ENCODE measurements around the gene IBSP.

DNA sequence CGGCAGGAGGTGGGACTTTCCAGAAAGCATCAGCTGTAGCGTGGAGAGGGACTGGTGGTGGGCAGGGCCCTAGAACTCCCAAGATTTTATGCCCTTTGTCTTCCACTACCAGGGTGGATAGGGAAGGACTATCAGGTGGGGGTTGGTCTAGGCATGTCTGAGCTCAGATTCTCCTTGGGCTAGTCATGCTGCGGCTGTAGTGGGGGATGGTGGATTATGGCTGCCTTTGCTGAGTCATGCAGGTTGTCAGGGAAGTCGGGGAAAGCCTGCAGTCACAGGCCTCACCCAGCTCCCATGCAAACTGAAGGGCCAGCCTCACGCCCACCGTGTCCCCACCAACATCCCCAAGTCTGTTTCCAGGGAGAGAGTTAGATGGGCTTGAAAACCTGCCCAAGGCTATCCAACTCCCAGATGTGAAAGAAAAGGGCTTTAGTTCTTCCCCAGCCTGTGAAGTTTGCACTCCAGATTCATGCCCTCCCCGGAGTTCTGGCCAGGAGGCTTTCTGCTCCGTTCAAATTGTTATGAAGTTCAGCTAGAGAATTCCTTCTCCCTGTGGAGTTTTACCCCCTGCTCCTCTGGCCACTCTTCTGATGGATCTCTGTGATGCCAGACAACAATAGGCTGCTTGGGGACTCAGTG is 20.0 kb downstream of the IBSP start:
- TF ChIP-seq, protein P1, sequence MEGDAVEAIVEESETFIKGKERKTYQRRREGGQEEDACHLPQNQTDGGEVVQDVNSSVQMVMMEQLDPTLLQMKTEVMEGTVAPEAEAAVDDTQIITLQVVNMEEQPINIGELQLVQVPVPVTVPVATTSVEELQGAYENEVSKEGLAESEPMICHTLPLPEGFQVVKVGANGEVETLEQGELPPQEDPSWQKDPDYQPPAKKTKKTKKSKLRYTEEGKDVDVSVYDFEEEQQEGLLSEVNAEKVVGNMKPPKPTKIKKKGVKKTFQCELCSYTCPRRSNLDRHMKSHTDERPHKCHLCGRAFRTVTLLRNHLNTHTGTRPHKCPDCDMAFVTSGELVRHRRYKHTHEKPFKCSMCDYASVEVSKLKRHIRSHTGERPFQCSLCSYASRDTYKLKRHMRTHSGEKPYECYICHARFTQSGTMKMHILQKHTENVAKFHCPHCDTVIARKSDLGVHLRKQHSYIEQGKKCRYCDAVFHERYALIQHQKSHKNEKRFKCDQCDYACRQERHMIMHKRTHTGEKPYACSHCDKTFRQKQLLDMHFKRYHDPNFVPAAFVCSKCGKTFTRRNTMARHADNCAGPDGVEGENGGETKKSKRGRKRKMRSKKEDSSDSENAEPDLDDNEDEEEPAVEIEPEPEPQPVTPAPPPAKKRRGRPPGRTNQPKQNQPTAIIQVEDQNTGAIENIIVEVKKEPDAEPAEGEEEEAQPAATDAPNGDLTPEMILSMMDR (IDR thresholded peaks at IDR 0.05) = no peak
- TF ChIP-seq POLR2A (IDR thresholded peaks at IDR 0.05) (no peak), POLR2AphosphoS5 (IDR thresholded peaks at IDR 0.05) (no peak), EP300 (IDR thresholded peaks at IDR 0.05; ENCODE audit: low read depth) (no peak)
